DND-41 (cell line): Measurements from ENCODE around the gene ZFP91.

Experiments
- ATAC-seq: fragments of 200-7000 bp; cut with Tn5 transposase; 3 replicates; pipeline ENCODE4 v1.9.1; 2021; ENCODE audit warnings: low read depth; ENCODE audit not compliant: insufficient read depth
- DNase-seq: peaks from one replicate; pipeline ENCODE4 v3.0.0-alpha.2; 2020
- H2AFZ ChIP-seq: 2 replicates; pipeline ENCODE4 v1.6.0; 2012; ENCODE audit warnings: low read depth, low read length
- H3K27ac ChIP-seq: 2 replicates; pipeline ENCODE4 v1.5.1; 2012; ENCODE audit warnings: low read length, inconsistent platforms
- H3K27me3 ChIP-seq: fragments of 200-600 bp; sonication (generic); 2 replicates; pipeline ENCODE4 v1.6.0; 2012; ENCODE audit warnings: low read length, mild to moderate bottlenecking, inconsistent platforms; ENCODE audit not compliant: insufficient read depth, poor library complexity
- H3K36me3 ChIP-seq: 2 replicates; pipeline ENCODE4 v1.5.1; 2012; ENCODE audit warnings: low read length, inconsistent platforms; ENCODE audit not compliant: insufficient read depth
- H3K4me1 ChIP-seq: 2 replicates; pipeline ENCODE4 v1.5.1; 2012; ENCODE audit warnings: mild to moderate bottlenecking, low read length; ENCODE audit not compliant: insufficient read depth
- H3K4me2 ChIP-seq: 2 replicates; pipeline ENCODE4 v1.6.0; 2012; ENCODE audit warnings: mild to moderate bottlenecking, moderate library complexity, low read length, inconsistent platforms; ENCODE audit not compliant: insufficient read depth
- H3K4me3 ChIP-seq, 2 experiments: fragments of 200-600 bp in 1 of 2; shearing (Covaris generic) in 1 of 2; 2 replicates each; pipeline ENCODE4 v1.5.1; 2012 to 2016; ENCODE audit warnings: inconsistent platforms in 2 of 2, low read length in 2 of 2, mild to moderate bottlenecking in 2 of 2, low read depth in 1 of 2, moderate library complexity in 1 of 2
- H3K79me2 ChIP-seq: 2 replicates; pipeline ENCODE4 v1.6.0; 2012; ENCODE audit warnings: low read length, inconsistent platforms; ENCODE audit not compliant: insufficient read depth
- H3K9ac ChIP-seq: 2 replicates; pipeline ENCODE4 v1.6.0; 2012; ENCODE audit warnings: low read depth, mild to moderate bottlenecking, inconsistent platforms, low read length, moderate library complexity
- H3K9me3 ChIP-seq: 2 replicates; pipeline ENCODE4 v1.5.1; 2012; ENCODE audit warnings: low read length, moderate library complexity, mild to moderate bottlenecking, inconsistent platforms; ENCODE audit not compliant: insufficient read depth, severe bottlenecking
- H4K20me1 ChIP-seq: 2 replicates; pipeline ENCODE4 v1.6.0; 2012; ENCODE audit warnings: low read length; ENCODE audit not compliant: insufficient read depth
- EZH2 ChIP-seq: IDR thresholded peaks from 3 replicates; pipeline ENCODE4 v1.6.1; 2012; ENCODE audit warnings: borderline replicate concordance, low read depth, mild to moderate bottlenecking, moderate library complexity, low read length, inconsistent platforms; ENCODE audit not compliant: severe bottlenecking
- TF ChIP-seq, protein P1 (sequence below): IDR thresholded peaks from 2 replicates; pipeline ENCODE4 v1.5.1; 2012; ENCODE audit warnings: borderline replicate concordance, low read length, moderate library complexity, mild to moderate bottlenecking; ENCODE audit not compliant: poor library complexity, severe bottlenecking; ENCODE audit errors: extremely low read depth

The ZFP91 gene

DNA sequence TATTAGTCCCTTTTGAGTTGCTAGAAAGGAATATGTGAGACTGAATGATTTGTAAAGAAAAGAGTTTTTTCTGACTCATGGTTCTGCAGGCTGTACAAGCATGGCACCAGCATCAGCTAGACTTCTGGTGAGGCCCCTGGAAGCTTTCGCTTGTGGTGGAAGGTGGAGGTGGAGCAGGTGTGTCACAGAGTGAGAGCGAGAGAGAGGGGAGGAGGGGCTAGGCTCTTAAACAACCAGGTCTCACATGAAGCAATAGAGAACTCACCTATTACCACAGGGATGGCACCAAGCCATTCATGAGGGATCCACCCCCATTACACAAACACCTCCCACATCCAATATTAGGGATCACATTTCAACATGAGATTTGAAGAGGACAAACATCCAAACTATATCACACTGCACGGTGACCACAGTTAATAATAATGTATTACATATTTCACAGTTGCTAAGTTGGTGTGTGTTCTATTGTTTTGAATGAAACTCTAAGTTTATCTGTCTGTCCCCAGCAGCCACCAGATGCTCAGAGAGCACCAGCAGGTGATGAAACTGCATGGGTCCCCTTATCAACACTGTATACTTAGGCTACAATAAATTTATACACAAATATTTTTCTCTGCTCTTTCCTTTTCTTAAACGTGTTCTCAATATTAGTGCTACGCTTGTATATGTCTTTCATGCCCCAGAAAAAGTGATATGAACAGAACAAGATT lies 14.1 kb downstream of the ZFP91 start:
- no peak overlapping the region for H3K4me2 ChIP-seq
- no peak for DNase-seq
- no peak for TF ChIP-seq EZH2
- TF ChIP-seq, protein P1, sequence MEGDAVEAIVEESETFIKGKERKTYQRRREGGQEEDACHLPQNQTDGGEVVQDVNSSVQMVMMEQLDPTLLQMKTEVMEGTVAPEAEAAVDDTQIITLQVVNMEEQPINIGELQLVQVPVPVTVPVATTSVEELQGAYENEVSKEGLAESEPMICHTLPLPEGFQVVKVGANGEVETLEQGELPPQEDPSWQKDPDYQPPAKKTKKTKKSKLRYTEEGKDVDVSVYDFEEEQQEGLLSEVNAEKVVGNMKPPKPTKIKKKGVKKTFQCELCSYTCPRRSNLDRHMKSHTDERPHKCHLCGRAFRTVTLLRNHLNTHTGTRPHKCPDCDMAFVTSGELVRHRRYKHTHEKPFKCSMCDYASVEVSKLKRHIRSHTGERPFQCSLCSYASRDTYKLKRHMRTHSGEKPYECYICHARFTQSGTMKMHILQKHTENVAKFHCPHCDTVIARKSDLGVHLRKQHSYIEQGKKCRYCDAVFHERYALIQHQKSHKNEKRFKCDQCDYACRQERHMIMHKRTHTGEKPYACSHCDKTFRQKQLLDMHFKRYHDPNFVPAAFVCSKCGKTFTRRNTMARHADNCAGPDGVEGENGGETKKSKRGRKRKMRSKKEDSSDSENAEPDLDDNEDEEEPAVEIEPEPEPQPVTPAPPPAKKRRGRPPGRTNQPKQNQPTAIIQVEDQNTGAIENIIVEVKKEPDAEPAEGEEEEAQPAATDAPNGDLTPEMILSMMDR = no peak

DNA sequence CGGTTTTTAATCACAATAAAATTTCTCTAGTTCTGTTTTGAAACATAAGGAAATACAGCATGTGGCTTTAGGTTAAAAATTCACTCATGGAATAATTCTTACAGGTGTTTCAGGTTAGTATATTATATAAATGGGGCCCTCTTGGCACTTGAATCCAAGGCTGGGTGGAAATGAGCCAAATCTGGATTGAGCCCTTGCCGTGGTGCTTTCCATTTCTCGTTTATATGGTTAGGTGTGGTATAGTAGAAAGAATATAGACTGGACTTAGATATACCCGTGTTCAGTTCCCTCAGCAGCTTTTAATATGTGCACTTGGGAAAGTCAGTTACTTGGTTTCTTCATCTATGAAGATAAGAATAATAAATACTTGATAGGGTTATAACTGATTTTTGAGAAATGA lies 16.0 kb downstream of the ZFP91 start:
- peaks cover 100% of the 10 kb centered on the region for H3K79me2 ChIP-seq
- ATAC-seq = no peak
- H4K20me1 ChIP-seq = peaks cover 67% of the 10 kb centered on the region

More for the DNA sequence above, 14.1 kb downstream of the ZFP91 start:
- Histone ChIP-seq H3K27me3 (no peaks in the 10 kb centered on the region), H3K36me3 (peaks cover 66% of the 10 kb centered on the region), H3K9me3 (no peaks in the 10 kb centered on the region), H3K4me1 (no peaks in the 10 kb centered on the region), H2AFZ (no peak overlapping the region), H3K9ac (no peak overlapping the region), H4K20me1 (peaks cover 64% of the 10 kb centered on the region), H3K79me2 (peaks cover 100% of the 10 kb centered on the region), H3K27ac (no peak overlapping the region), H3K4me3 (no peak overlapping the region)
- no peak for ATAC-seq

DNA sequence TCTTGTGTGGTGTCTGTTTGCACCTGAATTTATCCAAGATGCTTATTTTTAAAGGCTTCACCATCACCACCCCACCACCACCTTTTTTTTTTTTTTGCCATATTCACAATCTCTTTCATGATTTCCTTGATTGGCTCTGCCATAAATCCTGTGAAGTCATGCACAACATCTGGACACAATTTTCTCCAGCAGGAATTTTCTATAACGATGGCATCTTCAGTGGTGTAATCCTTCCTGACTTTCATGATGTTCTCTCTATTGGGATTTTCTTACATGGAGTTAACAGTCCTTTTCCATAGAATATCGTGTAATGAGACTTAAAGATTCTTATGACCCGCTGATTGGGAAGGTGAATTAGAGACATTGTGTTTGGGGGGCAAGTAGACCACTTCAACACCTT lies 17.8 kb downstream of the ZFP91 start:
- H3K27me3 ChIP-seq = no peaks in the 10 kb centered on the region
- H3K27ac ChIP-seq = no peak overlapping the region
- TF ChIP-seq, protein P1 = no peak
- TF ChIP-seq EZH2 = no peak
- H3K36me3 ChIP-seq = peaks cover 45% of the 10 kb centered on the region
- ATAC-seq (no peak), DNase-seq (no peak)
- no peak overlapping the region for H3K4me2 ChIP-seq
- no peak overlapping the region for H3K9ac ChIP-seq
- H3K4me1 ChIP-seq = no peaks in the 10 kb centered on the region
- H2AFZ ChIP-seq = no peak overlapping the region
- no peak overlapping the region for H3K4me3 ChIP-seq
- peaks cover 100% of the 10 kb centered on the region for H3K79me2 ChIP-seq
- peaks cover 68% of the 10 kb centered on the region for H4K20me1 ChIP-seq
- H3K9me3 ChIP-seq = no peaks in the 10 kb centered on the region

More for the DNA sequence above, 16.0 kb downstream of the ZFP91 start:
- Histone ChIP-seq H3K36me3 (peaks cover 57% of the 10 kb centered on the region), H3K27ac (no peak overlapping the region), H3K4me2 (no peak overlapping the region), H2AFZ (no peak overlapping the region), H3K9ac (no peak overlapping the region), H3K4me1 (no peaks in the 10 kb centered on the region), H3K4me3 (no peak overlapping the region), H3K9me3 (no peaks in the 10 kb centered on the region), H3K27me3 (no peaks in the 10 kb centered on the region)
- no peak for DNase-seq
- TF ChIP-seq EZH2 = no peak
- TF ChIP-seq, protein P1 = no peak
